D341Med (cell line): ENCODE data around the gene RERE.
"Not testable (repeated sequence)": the region's sequence is repeated elsewhere in the genome, so short reads cannot be mapped to it uniquely, and the experiment has no call there.

Experiments used
- DNase-seq: peaks from one replicate; pipeline ENCODE4 v3.0.0; 2012; ENCODE audit warnings: low spot score

Gene RERE

DNA sequence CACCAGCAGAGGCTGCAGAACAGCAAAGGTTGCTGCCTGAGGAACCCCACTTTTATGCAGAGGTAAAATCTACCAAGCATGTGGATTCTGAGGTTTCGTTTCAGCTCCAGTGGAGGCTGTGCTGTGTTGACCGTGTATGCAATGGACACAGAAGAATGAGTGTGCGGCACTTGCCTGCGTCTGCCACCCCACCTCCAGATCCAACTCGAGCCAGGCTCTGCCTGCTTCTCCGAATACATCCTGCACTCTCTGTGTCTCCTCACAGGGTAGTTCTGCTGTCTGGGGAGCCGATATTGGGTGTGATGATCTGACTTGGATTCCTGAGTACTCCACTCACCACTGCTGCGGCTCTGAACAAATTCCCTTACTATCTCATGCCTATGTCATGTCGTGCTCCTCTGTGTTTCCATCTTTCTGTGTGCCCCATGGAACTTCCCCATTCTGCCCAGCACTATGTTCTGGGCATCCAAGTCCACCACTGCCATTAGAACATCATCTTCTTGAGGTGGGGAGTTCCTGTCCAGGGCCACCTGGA, 369.8 kb downstream of the RERE start:
- no peak for DNase-seq

GRCh38 chr1:8446119-8446518, 371.3 kb downstream of the RERE start:
- DNase-seq = not testable (repeated sequence)

GRCh38 chr1:8443558-8444194, 373.8 kb downstream of the RERE start:
- no peak for DNase-seq

- DNase-seq = no peak
Measured at GRCh38 chr1:8441426-8441825, 376.0 kb downstream of the RERE start.

GRCh38 chr1:8439015-8439702, 378.3 kb downstream of the RERE start:
- peak; percentile 64 for DNase-seq

DNA sequence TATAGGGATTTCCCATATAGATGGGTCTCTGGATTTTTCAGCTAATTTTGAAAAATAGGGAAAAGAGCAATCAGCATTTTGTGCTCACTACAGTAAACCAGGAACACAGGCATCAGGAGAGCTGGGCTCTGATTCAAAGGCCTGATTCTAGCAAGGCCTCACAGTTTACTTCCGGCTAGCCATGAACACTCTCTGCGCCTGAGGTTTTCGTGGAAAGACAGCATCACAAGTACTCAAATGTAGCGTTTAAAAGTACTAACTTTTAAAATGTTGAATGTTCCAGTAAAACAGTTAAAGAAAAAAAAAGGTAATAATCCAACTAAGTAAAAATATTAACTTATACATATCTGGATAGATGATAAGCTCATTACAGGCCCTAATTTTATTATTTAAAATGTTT, 379.0 kb downstream of the RERE start:
- DNase-seq = no peak

DNA sequence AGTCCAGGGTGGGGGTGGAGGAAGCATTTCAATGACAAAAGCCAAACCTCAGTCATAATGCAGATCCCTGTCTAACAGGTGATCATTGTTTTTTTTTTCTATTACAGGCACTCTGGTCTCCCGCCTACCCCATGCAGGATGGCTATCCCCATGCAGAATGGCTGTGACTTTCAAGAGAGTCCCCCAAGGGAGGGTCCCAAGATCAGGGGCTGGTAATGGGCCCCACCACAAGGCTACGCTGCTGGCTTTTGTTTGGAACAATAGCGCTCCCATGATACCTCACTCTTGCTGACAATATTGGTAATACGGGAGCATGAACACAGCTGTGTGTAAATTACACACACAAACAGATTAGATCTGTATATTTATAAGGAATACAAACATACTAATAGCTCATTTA, 380.1 kb downstream of the RERE start:
- no peak for DNase-seq

DNA sequence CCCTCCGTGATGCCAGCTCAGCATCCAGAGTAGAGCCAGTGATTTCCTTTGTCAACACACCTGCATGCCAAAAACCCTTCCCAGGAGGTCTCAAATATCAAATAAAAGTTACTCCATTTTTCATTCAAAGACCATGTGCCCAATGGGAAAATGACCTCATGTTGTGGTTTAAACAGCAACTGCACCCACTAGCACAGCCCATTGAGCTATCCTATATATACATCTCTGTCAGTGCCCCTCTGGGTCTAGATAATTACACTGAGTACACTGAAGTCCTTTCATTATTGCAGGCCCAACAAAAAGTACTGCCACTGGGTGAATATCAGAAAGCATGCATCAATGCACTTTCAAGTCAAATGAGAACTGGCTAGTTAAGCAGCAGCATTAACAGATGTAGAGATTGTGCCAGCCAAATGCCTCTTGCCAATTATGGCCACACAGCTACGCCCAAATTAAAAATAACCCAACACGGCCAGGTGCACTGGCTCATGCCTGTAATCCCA, 381.8 kb downstream of the RERE start:
- no peak for DNase-seq

DNA sequence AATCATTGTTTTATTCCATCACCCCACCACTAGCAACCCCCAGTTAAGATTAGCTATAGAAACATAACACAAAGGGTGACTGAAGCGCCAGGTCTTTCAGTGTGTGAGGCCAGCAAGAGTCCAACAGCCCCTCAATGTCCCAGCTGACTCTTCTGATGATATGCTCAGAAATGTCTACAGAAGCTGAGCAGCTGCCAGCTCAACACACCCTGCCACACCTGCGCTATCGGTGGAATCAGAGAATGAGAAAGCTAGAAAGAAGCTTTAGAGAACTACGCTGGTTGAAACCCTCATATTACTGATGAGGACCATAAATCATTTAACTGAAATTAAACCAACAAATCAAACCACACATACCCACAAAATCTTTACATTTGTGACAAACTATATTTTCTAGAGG, 383.3 kb downstream of the RERE start:
- no peak for DNase-seq

DNA sequence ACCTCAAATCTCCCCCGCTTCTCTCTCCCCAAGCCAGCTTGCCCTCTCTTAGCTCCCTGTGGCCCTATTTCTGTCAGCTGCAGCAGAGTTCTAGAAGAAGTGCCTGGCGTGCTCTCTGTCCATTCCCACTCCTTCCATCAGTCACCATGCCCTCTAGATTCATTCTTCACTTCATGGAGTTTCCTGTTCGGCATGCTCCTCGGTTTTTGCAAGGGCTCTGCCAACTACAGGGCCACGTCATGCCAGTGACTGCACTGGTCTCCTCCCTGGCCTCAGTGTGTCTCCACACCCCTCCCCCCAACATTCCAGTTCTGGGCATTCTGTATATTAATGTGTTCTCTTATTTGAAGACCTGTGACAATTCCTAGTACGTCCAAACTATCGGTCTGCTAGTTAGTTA, 385.7 kb downstream of the RERE start:
- DNase-seq = no peak

GRCh38 chr1:8431019-8431418, 386.4 kb downstream of the RERE start:
- no peak for DNase-seq

GRCh38 chr1:8430476-8430875, 387.0 kb downstream of the RERE start:
- no peak for DNase-seq

DNA sequence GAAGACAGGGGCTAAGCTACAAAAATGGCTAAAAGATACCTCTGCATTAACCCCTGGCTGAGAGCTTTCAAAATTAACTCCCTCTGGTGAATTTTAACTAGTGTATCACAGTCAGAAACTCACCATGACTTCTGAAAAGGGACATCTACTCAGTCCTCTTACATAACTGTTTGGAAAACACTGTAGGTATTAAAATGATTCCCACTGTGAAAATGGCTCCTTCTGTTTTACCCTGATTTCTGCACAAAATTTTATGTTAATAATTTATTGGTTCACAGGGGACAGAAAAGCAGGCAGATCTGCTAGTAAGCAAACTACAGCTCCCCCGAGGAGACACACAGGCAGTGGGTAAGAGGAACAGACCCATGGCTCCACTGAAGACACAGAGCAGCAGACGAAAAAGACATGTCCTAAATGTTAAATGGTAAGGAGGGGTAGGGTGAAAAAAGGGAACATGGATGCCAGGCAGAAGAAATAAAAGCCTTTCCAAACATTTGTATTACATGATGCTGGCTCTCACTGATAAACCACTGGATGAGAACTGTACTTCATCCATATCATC, 387.8 kb downstream of the RERE start:
- DNase-seq = no peak

GRCh38 chr1:8428441-8428840, 389.0 kb downstream of the RERE start:
- DNase-seq = no peak

DNA sequence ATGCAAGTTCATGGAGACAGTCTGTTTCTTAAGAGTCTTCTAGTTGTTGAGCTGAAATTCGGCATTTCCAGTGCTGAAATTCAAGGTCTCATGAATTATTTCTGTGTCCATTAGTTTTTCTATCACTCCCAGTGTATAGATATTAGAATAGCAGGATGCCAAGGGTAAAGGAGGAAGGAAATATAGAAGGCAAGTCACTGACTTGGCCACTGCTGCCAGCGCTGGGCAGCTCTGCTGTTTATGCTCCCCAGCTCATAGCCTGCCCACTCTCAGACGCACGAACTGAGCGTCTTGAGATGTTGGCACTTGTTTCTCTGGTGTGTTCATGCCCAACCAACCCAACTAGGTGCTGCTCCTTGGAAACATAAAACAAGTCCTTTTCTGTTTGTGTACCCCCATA, 389.5 kb downstream of the RERE start:
- no peak for DNase-seq

DNA sequence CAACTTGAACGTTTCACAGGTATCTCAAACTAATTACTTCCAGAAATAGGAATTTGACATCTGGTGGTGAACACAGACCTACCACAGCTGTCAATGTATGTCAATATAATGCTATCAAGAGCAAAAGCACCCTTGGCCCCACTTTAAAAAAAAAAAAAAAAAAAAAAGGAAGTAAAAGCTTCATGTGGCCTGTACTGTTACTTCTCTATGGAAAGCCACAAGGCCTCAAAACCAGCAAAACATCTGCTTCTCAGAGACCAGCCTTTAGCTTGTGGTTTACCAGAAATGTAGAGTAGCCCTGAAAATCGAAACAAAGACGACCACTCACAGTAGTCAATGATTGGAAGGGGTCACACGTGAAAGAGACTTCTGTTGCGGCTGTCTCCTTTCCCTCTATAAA, 389.9 kb downstream of the RERE start:
- no peak for DNase-seq

DNA sequence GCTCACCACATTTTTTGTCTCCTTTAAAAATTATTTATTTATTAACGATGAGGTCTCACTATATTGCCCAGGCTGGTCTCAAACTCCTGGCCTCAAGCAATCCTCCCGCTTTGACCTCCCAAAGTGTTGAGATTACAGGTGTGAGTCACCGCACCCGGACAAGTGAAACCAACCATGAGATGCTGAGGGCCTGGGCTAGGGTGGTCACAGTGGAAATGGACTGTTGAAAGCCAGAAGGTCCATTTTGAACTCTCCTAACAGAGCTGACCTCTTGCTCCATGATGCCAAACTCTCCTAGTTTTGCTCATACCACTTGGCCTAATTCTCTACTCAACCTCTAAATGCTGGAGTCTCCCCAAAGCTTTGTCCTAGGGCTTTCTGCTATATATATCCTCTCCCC, 390.4 kb downstream of the RERE start:
- DNase-seq = no peak

DNA sequence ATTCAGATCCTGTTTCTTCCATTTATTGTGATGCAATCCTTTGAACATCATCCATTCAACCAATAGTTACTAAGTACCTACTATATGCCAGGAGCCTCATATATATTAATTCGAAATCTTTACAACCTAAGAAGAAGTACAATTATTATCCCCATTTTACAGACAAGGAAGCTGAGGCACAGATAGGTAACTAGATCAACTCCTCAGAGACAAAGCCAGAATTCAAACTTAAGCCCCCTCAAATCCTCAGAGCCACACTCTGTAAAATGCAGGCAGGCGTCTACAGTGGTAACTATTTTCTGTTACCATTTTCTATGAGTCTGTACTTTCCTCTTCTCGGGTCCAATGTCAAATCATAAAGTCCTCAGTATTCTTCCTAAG, 391.7 kb downstream of the RERE start:
- DNase-seq = no peak

GRCh38 chr1:8425150-8425780, 392.2 kb downstream of the RERE start:
- no peak for DNase-seq

DNA sequence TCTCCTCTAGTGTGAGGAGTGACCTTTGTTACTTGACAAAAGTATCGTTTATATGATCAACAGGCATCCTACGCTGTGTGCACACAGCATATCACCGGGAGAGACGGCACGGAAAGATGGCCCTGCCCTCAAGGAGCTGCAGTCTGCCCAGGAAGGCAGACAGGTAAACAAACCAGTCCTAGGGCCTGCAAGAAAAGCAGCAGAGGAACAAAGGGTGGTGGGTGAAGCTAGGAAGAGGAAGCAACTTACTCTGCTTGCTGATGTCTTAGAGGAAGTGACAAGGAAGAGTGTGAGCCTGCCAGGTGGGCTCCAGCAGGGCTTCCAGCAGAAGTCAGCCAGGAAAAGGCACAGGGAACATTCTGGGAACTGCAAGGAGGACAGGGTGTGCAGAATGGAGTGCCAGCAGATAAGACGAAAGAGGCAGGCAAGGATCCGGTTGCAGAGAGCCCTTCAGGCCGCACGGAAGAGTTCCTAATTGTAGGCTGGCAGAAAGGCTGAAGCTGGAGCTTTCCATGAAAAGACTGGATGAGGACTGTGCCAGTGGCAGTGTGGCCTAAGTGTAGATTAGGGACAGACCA, 392.8 kb downstream of the RERE start:
- no peak for DNase-seq

DNA sequence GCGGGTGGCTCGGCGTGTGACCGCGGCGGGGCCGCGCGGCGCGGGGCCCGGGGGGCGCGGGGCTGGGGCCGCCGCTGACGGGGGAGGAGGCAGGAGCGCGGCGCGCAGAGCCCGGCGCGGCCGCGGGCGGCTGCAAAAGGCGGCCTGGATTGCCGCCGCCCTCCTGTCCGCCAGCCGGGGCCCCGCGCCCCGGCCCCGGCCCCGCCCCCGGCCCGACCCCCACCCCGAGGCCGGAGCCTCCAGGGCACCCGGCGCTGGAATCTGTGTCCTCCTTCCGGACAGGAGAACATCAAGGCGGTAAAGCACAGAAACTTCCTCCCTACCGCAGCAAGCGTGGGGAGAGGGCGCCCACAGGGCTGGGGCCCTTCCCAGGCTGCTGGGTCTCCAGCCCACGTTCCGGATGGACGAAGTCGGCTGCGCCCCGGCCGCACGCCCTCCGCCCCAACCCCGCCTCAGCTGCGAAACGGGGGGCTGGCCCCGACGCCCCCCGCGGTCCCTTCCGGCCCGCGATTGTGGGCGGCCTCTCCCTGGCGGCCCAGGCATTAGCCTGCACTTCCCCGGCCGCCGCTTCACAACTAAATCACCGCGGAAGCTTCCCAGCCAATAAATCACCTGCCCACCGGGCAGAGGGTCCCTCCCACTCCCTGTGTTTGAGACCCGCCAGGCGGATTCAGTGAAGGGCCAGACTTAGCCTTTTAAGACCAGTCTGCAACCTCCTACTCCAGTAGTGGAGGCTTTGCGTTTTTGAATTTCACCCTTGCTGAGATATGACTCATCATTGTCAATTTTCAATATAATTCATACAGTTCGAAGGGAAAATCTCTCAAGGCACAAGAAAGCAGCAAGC, 393.5 kb downstream of the RERE start:
- DNase-seq = peak; percentile 87

GRCh38 chr1:8423269-8423691, 394.2 kb downstream of the RERE start:
- peak; percentile 60 for DNase-seq
